IMR-90 (cell line): ENCODE data around the gene AUTS2. TPM values are rescaled to one million over a fixed set of nuclear protein-coding genes. Genes with fewer than 3 reads are reported as not detected.

Source experiments
- ATAC-seq: fragments of 200-7000 bp; cut with Tn5 transposase; 2 replicates; pipeline ENCODE4 v1.9.1; 2020; ENCODE audit warnings: low read depth, mild to moderate bottlenecking, moderate library complexity
- BruUV-seq: library from RNA; stranded (reverse); fragments of 400-500 nt; replicated peaks from 2 replicates; lab custom pipeline; 2021; lab: Mats Ljungman, UMichigan
- CTCF ChIA-PET: fragments of 300-600 bp; formaldehyde crosslinking; extraction: SDS; loops from one replicate; lab custom pipeline; 2021; ENCODE audit warnings: antibody characterized with exemption; lab: Yijun Ruan, JAX
- POLR2A ChIA-PET: fragments of 300-600 bp; sonication (Branson Sonifier 250); formaldehyde crosslinking; loops from one replicate; lab custom pipeline; 2022; ENCODE audit warnings: antibody characterized with exemption; ENCODE audit not compliant: unreplicated experiment; lab: Charles Lee
- DNase-seq: peaks from one replicate; pipeline ENCODE4 v3.0.0; 2013
- H2AFZ ChIP-seq: replicated peaks from 2 replicates; pipeline ENCODE3; 2013; ENCODE audit warnings: low read length, mild to moderate bottlenecking; ENCODE audit not compliant: poor library complexity
- H2AK5ac ChIP-seq: 2 replicates; pipeline ENCODE4 v1.6.1; 2013; ENCODE audit warnings: low read depth, low read length, inconsistent platforms
- H2AK9ac ChIP-seq: replicated peaks from 2 replicates; pipeline ENCODE3; 2013; ENCODE audit warnings: mild to moderate bottlenecking, low read depth, low read length, moderate library complexity; ENCODE audit not compliant: poor library complexity
- H2BK120ac ChIP-seq: 2 replicates; pipeline ENCODE4 v1.6.1; 2013; ENCODE audit warnings: low read depth, low read length, inconsistent platforms
- H2BK15ac ChIP-seq: 3 replicates; pipeline ENCODE4 v1.6.1; 2013; ENCODE audit warnings: low read depth, low read length, inconsistent platforms
- H2BK20ac ChIP-seq: 2 replicates; pipeline ENCODE4 v1.6.1; 2013; ENCODE audit warnings: low read depth, mild to moderate bottlenecking, inconsistent platforms, low read length, moderate library complexity
- H2BK5ac ChIP-seq: 2 replicates; pipeline ENCODE4 v1.6.1; 2013; ENCODE audit warnings: mild to moderate bottlenecking, low read depth, low read length, inconsistent platforms; ENCODE audit not compliant: poor library complexity, severe bottlenecking
- H3K14ac ChIP-seq: replicated peaks from 2 replicates; pipeline ENCODE4 v1.6.1; 2013; ENCODE audit warnings: low read depth, low read length, inconsistent platforms
- H3K18ac ChIP-seq: 2 replicates; pipeline ENCODE4 v1.6.1; 2013; ENCODE audit warnings: low read depth, low read length, control low read depth
- H3K23ac ChIP-seq: 2 replicates; pipeline ENCODE4 v1.6.1; 2013; ENCODE audit warnings: low read depth, low read length, inconsistent platforms
- H3K27ac ChIP-seq: 2 replicates; pipeline ENCODE4 v1.5.1; 2013; ENCODE audit warnings: mild to moderate bottlenecking, control low read depth, low read length; ENCODE audit not compliant: insufficient read depth
- H3K27me3 ChIP-seq: 2 replicates; pipeline ENCODE4 v1.6.1; 2013; ENCODE audit warnings: low read length; ENCODE audit not compliant: control insufficient read depth, insufficient read depth
- H3K36me3 ChIP-seq: 2 replicates; pipeline ENCODE4 v1.6.1; 2013; ENCODE audit warnings: low read length, mixed read lengths; ENCODE audit not compliant: control insufficient read depth, insufficient read depth
- H3K4ac ChIP-seq: 2 replicates; pipeline ENCODE4 v1.6.1; 2013; ENCODE audit warnings: low read depth, low read length, inconsistent platforms
- H3K4me1 ChIP-seq: 2 replicates; pipeline ENCODE4 v1.6.1; 2013; ENCODE audit warnings: low read length, mixed read lengths; ENCODE audit not compliant: control insufficient read depth, insufficient read depth
- H3K4me2 ChIP-seq: 2 replicates; pipeline ENCODE4 v1.6.1; 2013; ENCODE audit warnings: low read depth, mild to moderate bottlenecking, control low read depth, low read length, moderate library complexity
- H3K4me3 ChIP-seq: 2 replicates; pipeline ENCODE4 v1.5.1; 2013; ENCODE audit warnings: low read depth, mild to moderate bottlenecking, control low read depth, low read length, moderate library complexity; ENCODE audit not compliant: insufficient read depth
- H3K56ac ChIP-seq: 2 replicates; pipeline ENCODE4 v1.6.1; 2013; ENCODE audit warnings: low read length, inconsistent platforms; ENCODE audit not compliant: insufficient read depth; ENCODE audit errors: extremely low read depth
- H3K79me1 ChIP-seq, 2 experiments: 2 replicates each; pipeline ENCODE4 v1.6.1; 2013; ENCODE audit warnings: low read length in 2 of 2, inconsistent platforms in 1 of 2, low read depth in 1 of 2
- H3K9ac ChIP-seq: 2 replicates; pipeline ENCODE4 v1.6.1; 2013; ENCODE audit warnings: low read depth, low read length, control low read depth
- H3K9me1 ChIP-seq: 2 replicates; pipeline ENCODE4 v1.6.1; 2013; ENCODE audit warnings: low read length, inconsistent platforms; ENCODE audit not compliant: insufficient read depth
- H3K9me3 ChIP-seq: 2 replicates; pipeline ENCODE4 v1.6.1; 2013; ENCODE audit warnings: low read length; ENCODE audit not compliant: control insufficient read depth, insufficient read depth
- H4K20me1 ChIP-seq: 2 replicates; pipeline ENCODE4 v1.6.1; 2013; ENCODE audit warnings: low read length, inconsistent platforms; ENCODE audit not compliant: insufficient read depth
- H4K5ac ChIP-seq: 2 replicates; pipeline ENCODE4 v1.6.1; 2013; ENCODE audit warnings: mild to moderate bottlenecking, low read depth, low read length, control low read depth
- H4K8ac ChIP-seq, 2 experiments: 2 replicates each; pipeline ENCODE4 v1.6.1; 2013; ENCODE audit warnings: low read depth in 2 of 2, low read length in 2 of 2, control low read depth in 1 of 2, inconsistent platforms in 1 of 2
- H4K91ac ChIP-seq: 2 replicates; pipeline ENCODE4 v1.6.1; 2013; ENCODE audit warnings: low read depth, low read length, inconsistent platforms; ENCODE audit not compliant: insufficient read depth
- CHD1 ChIP-seq: IDR thresholded peaks from 2 replicates; pipeline ENCODE4 v1.6.1; 2012; ENCODE audit warnings: low read depth, low read length, improper control_type of control experiment
- MXI1 ChIP-seq: IDR thresholded peaks from 2 replicates; pipeline ENCODE4 v1.6.1; 2012; ENCODE audit warnings: low read depth, mild to moderate bottlenecking, low read length, moderate library complexity, borderline replicate concordance
- WGBS, 2 experiments: methylation state at CpG; one replicate each; pipeline versions ENCODE4 v1.1.5 to v1.1.7; 2013; ENCODE audit warnings: missing lambda C conversion rate in 2 of 2; ENCODE audit not compliant: insufficient read length in 1 of 2; ENCODE audit errors: extremely low coverage in 2 of 2; 5-methylcytosine and 5-hydroxymethylcytosine counted together
- dilution Hi-C: fragments of 300-500 bp; cut with HindIII; formaldehyde crosslinking; loops from one replicate; pipeline ENCODE4 v1.14.3; 2018; ENCODE audit warnings: low sequenced_read_pairs; ENCODE audit not compliant: unreplicated experiment
- in situ Hi-C: fragments of 300-500 bp; cut with MboI; formaldehyde crosslinking; loops from 3 replicates; pipeline ENCODE4 v1.14.3; 2019; ENCODE audit warnings: low sequenced_read_pairs, inconsistent platforms, mixed read lengths
- intact Hi-C: fragments of 100-400 bp; cut with micrococcal nuclease; formaldehyde crosslinking; loops from 2 replicates; pipeline ENCODE4 v1.10.0; 2022
- polyA plus RNA-seq, 3 experiments: library from polyadenylated mRNA; depleted of rRNA; stranded (reverse); fragments of >200 nt; gene quantifications; 2 replicates each; pipeline ENCODE4 v1.2.3, GENCODE V29; 2012; ENCODE audit warnings: low replicate concordance in 1 of 3
- total RNA-seq: library from RNA; depleted of rRNA; stranded (reverse); fragments of >200 nt; gene quantifications from 2 replicates; pipeline ENCODE4 v1.2.3, GENCODE V29; 2012

Gene AUTS2
- total and polyA plus RNA-seq, 2 of the 4 experiments (the other 2 are of a cell fraction) = 0.90 to 3.0 TPM

DNA sequence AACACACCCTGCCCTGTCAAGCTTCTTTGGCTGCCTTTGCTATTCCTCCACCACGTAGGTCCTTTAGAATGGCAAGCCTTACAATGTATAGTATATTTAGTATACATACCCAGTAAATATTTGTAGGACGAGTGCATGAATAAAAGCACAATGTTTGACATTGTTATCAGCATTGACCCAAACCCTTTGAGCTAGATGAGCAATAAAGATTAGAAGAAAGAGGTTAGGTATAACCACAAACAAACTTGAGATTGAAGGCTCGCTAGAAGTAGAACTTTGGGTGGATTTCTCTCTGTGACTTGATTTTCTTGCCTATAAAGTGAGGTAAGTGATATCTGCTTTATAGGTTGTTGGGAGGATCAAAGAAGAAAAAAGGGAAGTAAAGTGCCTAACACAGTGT is 972.7 kb downstream of the AUTS2 start:
- Histone ChIP-seq H3K9me3 (no peaks in the 10 kb centered on the region), H3K4me2 (no peak overlapping the region), H3K4ac (no peak overlapping the region), H3K14ac (no peak overlapping the region), H4K5ac (no peak overlapping the region), H3K27me3 (no peaks in the 10 kb centered on the region), H2BK20ac (no peak overlapping the region), H3K4me1 (no peaks in the 10 kb centered on the region), H2BK5ac (no peak overlapping the region), H3K9me1 (no peaks in the 10 kb centered on the region), H4K8ac (no peak overlapping the region), H3K23ac (no peak overlapping the region), H3K9ac (no peak overlapping the region), H4K20me1 (no peaks in the 10 kb centered on the region), H3K4me3 (no peak overlapping the region), H2AK9ac (no peak overlapping the region), H2BK120ac (no peak overlapping the region), H2AFZ (no peak overlapping the region), H3K56ac (no peak overlapping the region), H3K79me1 (no peaks in the 10 kb centered on the region), H4K91ac (no peak overlapping the region), H3K18ac (no peak overlapping the region), H2AK5ac (no peak overlapping the region), H3K27ac (no peak overlapping the region), H3K36me3 (no peaks in the 10 kb centered on the region), H2BK15ac (no peak overlapping the region)
- dilution Hi-C loops (no loop called here), intact Hi-C loops (no loop called here), in situ Hi-C loops (no loop called here)
- BruUV-seq = no TSS peak
- DNase-seq = no peak
- ATAC-seq = no peak
- no peak for TF ChIP-seq CHD1
- no peak for TF ChIP-seq MXI1
- ChIA-PET CTCF (no interaction called here), POLR2A (no interaction called here)
- no CpG with 5 or more reads among the region's 3 CpGs for WGBS, 2 experiments
